ENCODE measurements around the gene KLHDC9.

DNA sequence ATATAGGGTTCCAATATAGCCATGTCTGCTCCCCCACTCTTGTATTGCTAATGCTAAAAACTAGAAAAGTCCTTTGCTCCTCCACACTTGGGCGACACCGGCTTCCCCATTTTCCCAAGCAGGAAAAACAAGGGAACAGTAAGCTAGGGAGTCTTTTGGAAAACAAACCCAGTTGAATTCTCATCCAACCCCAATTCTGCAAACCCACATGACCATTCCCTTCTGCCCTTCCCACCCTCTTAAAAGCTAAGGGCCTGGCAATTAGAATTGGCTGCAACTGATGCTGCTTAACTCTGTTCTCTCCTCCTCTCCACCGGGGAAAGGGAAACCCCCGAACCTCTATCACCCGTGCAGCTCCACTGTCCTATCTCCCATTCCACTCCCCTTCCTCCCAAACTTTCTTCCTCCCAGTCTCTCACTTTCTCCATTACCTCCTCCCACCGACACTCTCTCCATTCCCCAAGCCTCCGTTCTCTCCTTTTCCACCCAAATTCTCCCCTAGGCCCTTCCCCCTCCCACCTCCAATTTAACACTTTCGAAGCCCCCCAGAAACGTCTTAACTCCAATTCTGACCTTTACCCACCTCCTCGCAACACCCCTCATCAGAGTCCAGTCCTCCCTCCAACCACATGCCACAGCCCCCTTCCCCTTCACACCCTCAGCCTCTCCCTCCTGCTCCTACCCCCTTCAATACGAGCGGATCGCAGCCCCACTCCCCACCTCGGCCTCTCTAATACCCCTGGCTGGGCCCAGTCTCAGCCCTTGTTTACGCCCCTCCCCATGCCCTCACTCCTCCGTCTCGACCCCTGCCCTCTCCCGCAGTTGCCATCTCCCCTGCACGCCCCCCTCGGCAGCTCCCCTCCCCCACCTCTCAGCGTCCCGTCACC, 33.6 kb downstream of the KLHDC9 start:
- TF ChIP-seq POLR2A (IDR thresholded peaks at IDR 0.05), result no peak
- TF ChIP-seq, protein P1, sequence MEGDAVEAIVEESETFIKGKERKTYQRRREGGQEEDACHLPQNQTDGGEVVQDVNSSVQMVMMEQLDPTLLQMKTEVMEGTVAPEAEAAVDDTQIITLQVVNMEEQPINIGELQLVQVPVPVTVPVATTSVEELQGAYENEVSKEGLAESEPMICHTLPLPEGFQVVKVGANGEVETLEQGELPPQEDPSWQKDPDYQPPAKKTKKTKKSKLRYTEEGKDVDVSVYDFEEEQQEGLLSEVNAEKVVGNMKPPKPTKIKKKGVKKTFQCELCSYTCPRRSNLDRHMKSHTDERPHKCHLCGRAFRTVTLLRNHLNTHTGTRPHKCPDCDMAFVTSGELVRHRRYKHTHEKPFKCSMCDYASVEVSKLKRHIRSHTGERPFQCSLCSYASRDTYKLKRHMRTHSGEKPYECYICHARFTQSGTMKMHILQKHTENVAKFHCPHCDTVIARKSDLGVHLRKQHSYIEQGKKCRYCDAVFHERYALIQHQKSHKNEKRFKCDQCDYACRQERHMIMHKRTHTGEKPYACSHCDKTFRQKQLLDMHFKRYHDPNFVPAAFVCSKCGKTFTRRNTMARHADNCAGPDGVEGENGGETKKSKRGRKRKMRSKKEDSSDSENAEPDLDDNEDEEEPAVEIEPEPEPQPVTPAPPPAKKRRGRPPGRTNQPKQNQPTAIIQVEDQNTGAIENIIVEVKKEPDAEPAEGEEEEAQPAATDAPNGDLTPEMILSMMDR (IDR thresholded peaks at IDR 0.05), result no peak
